MM.1S (cell line): ENCODE measurements around the gene TTLL6.

Experiments
- EZH2 ChIP-seq: fragments of 300-600 bp; sonication (generic); optimal IDR thresholded peaks from 2 replicates; pipeline ENCODE3; 2017; ENCODE audit warnings: low read depth, mild to moderate bottlenecking, antibody characterized with exemption, low read length, mixed read lengths
- EZH2phosphoT487 ChIP-seq: fragments of 300-600 bp; sonication (generic); IDR thresholded peaks from 2 replicates; pipeline ENCODE4 v1.6.1; 2018; ENCODE audit warnings: antibody characterized with exemption, low read length
- TF ChIP-seq, protein P1 (sequence below): fragments of 300-600 bp; sonication (generic); IDR thresholded peaks from 2 replicates; pipeline ENCODE4 v1.5.1; 2016; ENCODE audit warnings: antibody characterized with exemption, low read length, mixed read lengths

DNA sequence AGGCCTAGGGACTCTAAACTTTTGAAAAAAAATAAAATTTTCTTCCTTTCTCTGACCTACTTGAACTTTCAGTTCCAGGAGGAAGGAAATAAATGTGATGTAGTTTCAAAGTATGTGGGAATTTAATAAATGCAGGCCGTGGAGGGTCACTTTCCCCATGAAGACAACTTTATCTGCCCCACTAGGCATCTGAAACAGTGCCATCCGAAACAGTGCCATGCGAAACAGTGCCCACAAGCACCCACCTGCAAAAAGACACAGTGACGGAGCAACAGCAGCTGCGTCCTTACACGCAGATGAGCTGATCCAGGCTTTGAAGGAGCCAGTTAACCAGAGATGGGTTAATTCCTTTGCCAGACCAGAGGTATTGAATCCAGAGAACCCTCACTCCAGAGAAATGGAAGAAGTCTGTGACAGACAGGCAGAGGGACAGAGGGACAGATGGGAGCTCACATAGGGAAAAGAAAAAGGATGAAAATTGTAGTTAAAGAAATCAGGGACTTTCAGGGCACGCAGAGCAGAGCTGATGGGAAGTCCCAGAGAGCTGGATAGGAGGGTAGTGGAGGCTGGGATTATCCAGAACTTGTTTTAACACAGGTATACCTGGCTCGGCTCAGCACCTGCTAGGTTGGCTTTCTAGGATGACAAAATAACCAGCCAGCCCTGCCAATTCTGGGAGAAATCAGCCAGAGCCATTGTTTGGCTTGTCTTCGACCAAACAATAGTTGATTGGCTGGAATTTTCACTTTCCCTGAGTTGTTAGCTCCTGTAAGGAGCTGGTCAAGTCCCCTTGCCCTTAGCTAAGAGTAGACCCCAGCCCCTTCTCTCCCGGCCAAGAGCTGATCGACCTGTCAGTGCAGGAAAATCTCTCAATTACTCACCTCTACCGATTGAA lies 71.4 kb downstream of the TTLL6 start:
- TF ChIP-seq, protein P1, sequence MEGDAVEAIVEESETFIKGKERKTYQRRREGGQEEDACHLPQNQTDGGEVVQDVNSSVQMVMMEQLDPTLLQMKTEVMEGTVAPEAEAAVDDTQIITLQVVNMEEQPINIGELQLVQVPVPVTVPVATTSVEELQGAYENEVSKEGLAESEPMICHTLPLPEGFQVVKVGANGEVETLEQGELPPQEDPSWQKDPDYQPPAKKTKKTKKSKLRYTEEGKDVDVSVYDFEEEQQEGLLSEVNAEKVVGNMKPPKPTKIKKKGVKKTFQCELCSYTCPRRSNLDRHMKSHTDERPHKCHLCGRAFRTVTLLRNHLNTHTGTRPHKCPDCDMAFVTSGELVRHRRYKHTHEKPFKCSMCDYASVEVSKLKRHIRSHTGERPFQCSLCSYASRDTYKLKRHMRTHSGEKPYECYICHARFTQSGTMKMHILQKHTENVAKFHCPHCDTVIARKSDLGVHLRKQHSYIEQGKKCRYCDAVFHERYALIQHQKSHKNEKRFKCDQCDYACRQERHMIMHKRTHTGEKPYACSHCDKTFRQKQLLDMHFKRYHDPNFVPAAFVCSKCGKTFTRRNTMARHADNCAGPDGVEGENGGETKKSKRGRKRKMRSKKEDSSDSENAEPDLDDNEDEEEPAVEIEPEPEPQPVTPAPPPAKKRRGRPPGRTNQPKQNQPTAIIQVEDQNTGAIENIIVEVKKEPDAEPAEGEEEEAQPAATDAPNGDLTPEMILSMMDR, result no peak
- TF ChIP-seq EZH2phosphoT487 (no peak), EZH2 (no peak)
